CD8-positive, alpha-beta memory T cell (primary cell): ENCODE measurements around the gene BLVRA. TPM values are rescaled to one million over a fixed set of nuclear protein-coding genes. Genes with fewer than 3 reads are reported as not detected.
"Not testable (repeated sequence)": the region's sequence is repeated elsewhere in the genome, so short reads cannot be mapped to it uniquely, and the experiment has no call there.

Experiments
- CTCF ChIA-PET: fragments of 350-600 bp; sonication (Branson Sonifier 250); formaldehyde crosslinking; loops from one replicate; lab custom pipeline; 2021; ENCODE audit warnings: antibody characterized with exemption; lab: Charles Lee
- POLR2A ChIA-PET: fragments of 350-600 bp; sonication (Branson Sonifier 250); formaldehyde crosslinking; loops from one replicate; lab custom pipeline; 2021; ENCODE audit warnings: antibody characterized with exemption; lab: Charles Lee
- DNase-seq, 5 donors: peaks; one replicate each; pipeline versions ENCODE4 v3.0.0 to v3.0.0-alpha.2; 2020 to 2022; ENCODE audit warnings: mixed read lengths in 1 of 5
- H3K27ac ChIP-seq: one replicate; pipeline ENCODE4 v1.7.0; 2013; ENCODE audit warnings: low read depth, mild to moderate bottlenecking, low read length, moderate library complexity
- H3K27me3 ChIP-seq: 2 replicates; pipeline ENCODE4 v1.7.0; 2013; ENCODE audit warnings: low read length, mild to moderate bottlenecking; ENCODE audit not compliant: insufficient read depth, poor library complexity, severe bottlenecking
- H3K36me3 ChIP-seq: 2 replicates; pipeline ENCODE4 v1.7.0; 2013; ENCODE audit warnings: mild to moderate bottlenecking, low read length, moderate library complexity; ENCODE audit not compliant: insufficient read depth
- H3K4me1 ChIP-seq: 2 replicates; pipeline ENCODE4 v1.7.0; 2013; ENCODE audit warnings: mild to moderate bottlenecking, low read length, moderate library complexity; ENCODE audit not compliant: insufficient read depth
- H3K4me3 ChIP-seq: 2 replicates; pipeline ENCODE4 v1.7.0; 2013; ENCODE audit warnings: mild to moderate bottlenecking, low read length
- H3K9me3 ChIP-seq: 2 replicates; pipeline ENCODE4 v1.7.0; 2013; ENCODE audit warnings: mild to moderate bottlenecking, low read length
- H3K27ac Mint-ChIP-seq, 8 donors: one replicate each; pipeline ENCODE4 v1.8.0; 2020 to 2021; ENCODE audit warnings: mixed read lengths in 8 of 8, mild to moderate bottlenecking in 6 of 8, inconsistent platforms in 3 of 8, moderate library complexity in 3 of 8
- H3K27me3 Mint-ChIP-seq, 2 donors: one replicate each; pipeline ENCODE4 v1.8.0; 2020 to 2021; ENCODE audit warnings: mixed read lengths in 2 of 2, mild to moderate bottlenecking in 1 of 2, moderate library complexity in 1 of 2
- H3K36me3 Mint-ChIP-seq, 3 donors: one replicate each; pipeline ENCODE4 v1.8.0; 2020 to 2021; ENCODE audit warnings: mixed read lengths in 3 of 3, inconsistent platforms in 1 of 3, mild to moderate bottlenecking in 1 of 3
- H3K4me1 Mint-ChIP-seq, 3 donors: one replicate each; pipeline ENCODE4 v1.8.0; 2020 to 2021; ENCODE audit warnings: mixed read lengths in 3 of 3, inconsistent platforms in 1 of 3, mild to moderate bottlenecking in 1 of 3
- H3K4me3 Mint-ChIP-seq, 7 donors: one replicate each; pipeline ENCODE4 v1.8.0; 2020 to 2021; ENCODE audit warnings: mixed read lengths in 7 of 7, mild to moderate bottlenecking in 6 of 7, moderate library complexity in 4 of 7, inconsistent platforms in 2 of 7
- H3K9me3 Mint-ChIP-seq, 5 donors: one replicate each; pipeline ENCODE4 v1.8.0; 2020 to 2022; ENCODE audit warnings: mixed read lengths in 5 of 5, mild to moderate bottlenecking in 3 of 5, moderate library complexity in 2 of 5, inconsistent platforms in 1 of 5
- polyA plus RNA-seq: library from polyadenylated mRNA; unstranded; fragments of 300-500 nt; fragmentation: Illumina TruSeq; gene quantifications from one replicate; pipeline ENCODE4 v1.2.3, GENCODE V29; 2021
- total RNA-seq, 2 experiments: library from RNA; stranded (reverse); gene quantifications; one replicate each; pipeline ENCODE4 v1.2.3, GENCODE V29; 2021

The BLVRA gene
- total and polyA plus RNA-seq, 3 experiments from 2014 or later: 26.8 to 52.6 (median 30.1) TPM

DNA sequence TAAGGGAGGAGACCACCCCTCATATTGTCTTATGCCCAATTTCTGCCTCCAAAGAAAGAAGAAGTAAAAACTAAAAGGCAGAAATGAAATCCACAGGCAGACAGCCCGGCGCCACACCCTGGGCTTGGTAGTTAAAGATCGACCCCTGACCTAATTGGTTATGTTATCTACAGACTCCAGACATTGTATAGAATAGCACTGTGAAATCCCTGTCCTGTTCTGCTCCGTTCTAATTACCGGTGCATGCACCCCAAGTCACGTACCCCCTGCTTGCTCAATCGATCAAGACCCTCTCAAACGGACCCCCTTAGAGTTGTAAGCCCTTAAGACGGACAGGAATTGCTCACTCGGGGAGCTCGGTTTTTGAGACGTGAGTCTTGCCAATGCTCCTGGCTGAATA lies 66.0 kb downstream of the BLVRA start:
- H3K36me3 ChIP-seq, H3K36me3 Mint-ChIP-seq, H3K4me3 ChIP-seq, H3K27ac Mint-ChIP-seq, H3K4me1 ChIP-seq, H3K27ac ChIP-seq, H3K9me3 Mint-ChIP-seq, H3K9me3 ChIP-seq, H3K4me1 Mint-ChIP-seq, POLR2A ChIA-PET, H3K27me3 ChIP-seq, H3K4me3 Mint-ChIP-seq, DNase-seq: not testable (repeated sequence)
- H3K27me3 Mint-ChIP-seq: peaks cover 23 to 33% of the 10 kb centered on the region in 2 donors
- CTCF ChIA-PET: interaction anchor here (2.0 kb wide), 1 partner anchor 14 kb away, joined by 7 read pairs; no protein-coding TSS in a partner anchor

DNA sequence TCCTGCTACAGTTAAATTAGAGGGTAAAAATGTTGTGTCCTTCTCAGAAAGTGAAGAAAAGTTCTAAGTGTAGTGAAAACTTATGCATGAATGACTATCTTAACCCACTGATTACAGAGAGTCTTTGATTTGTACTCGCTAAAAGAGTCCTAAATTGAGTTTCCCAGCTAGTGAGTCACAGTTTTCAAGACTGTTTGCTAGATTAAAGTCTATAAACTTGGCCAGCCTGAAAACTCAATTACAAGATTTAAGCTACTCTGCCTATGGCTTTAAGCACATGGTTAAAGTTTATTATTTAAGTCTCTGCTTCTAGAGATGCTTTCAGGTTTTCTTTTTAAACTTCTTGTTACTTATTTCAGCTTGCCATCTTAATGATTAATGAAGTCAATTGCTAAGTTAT lies 66.5 kb downstream of the BLVRA start:
- no peaks in the 10 kb centered on the region for H3K4me1 Mint-ChIP-seq
- POLR2A ChIA-PET: no interaction called here

DNA sequence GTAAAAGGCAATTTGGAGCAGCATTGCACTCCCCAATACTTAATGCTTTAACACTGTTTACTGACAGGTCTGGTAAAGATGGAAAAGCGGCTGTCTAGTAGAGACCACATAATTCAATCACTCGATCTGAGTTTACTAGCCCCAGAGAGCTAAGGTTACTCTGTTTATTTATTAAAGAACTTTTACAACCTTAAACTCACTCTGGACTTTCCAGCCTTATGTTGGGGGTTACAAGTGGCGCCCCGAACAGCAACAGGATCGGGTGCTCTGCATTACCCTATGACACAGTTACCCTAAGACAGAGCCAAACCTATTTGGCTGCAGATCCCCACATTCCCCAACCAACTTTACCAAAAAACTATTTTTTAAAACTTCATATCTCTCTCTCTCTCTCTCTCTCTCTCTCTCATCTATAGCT lies 66.9 kb downstream of the BLVRA start:
- Mint-ChIP-seq H3K27me3 (peaks cover 23 to 32% of the 10 kb centered on the region in 2 donors), H3K27ac (no peak overlapping the region), H3K9me3 (no peaks in the 10 kb centered on the region), H3K4me1 (no peaks in the 10 kb centered on the region), H3K36me3 (no peaks in the 10 kb centered on the region), H3K4me3 (no peak overlapping the region)
- CTCF ChIA-PET: interaction anchor here (1.3 to 2.1 kb wide), 3 partner anchors 13 to 243 kb away, joined by 5 to 7 read pairs (median 5); partner anchors contain the start of gene STK17A
- Histone ChIP-seq H3K4me3 (no peak overlapping the region), H3K36me3 (no peaks in the 10 kb centered on the region), H3K9me3 (no peaks in the 10 kb centered on the region), H3K4me1 (no peaks in the 10 kb centered on the region), H3K27me3 (peaks cover 3% of the 10 kb centered on the region), H3K27ac (no peak overlapping the region)
- POLR2A ChIA-PET: interaction anchor here (0.6 to 0.8 kb wide), 2 partner anchors 50 to 179 kb away, joined by 3 read pairs; no protein-coding TSS in a partner anchor
- DNase-seq: no peak

More for the DNA sequence above, 66.5 kb downstream of the BLVRA start:
- no peak for DNase-seq
- Histone ChIP-seq H3K9me3 (no peaks in the 10 kb centered on the region), H3K27ac (no peak overlapping the region), H3K4me1 (no peaks in the 10 kb centered on the region), H3K4me3 (no peak overlapping the region), H3K27me3 (peaks cover 3% of the 10 kb centered on the region), H3K36me3 (no peaks in the 10 kb centered on the region)
- Mint-ChIP-seq H3K9me3 (no peaks in the 10 kb centered on the region), H3K27ac (no peak overlapping the region), H3K27me3 (peaks cover 23 to 32% of the 10 kb centered on the region in 2 donors), H3K4me3 (no peak overlapping the region), H3K36me3 (no peaks in the 10 kb centered on the region)
- CTCF ChIA-PET: interaction anchor here (2.0 to 2.1 kb wide), 2 partner anchors 13 to 15 kb away, joined by 5 to 7 read pairs; no protein-coding TSS in a partner anchor

DNA sequence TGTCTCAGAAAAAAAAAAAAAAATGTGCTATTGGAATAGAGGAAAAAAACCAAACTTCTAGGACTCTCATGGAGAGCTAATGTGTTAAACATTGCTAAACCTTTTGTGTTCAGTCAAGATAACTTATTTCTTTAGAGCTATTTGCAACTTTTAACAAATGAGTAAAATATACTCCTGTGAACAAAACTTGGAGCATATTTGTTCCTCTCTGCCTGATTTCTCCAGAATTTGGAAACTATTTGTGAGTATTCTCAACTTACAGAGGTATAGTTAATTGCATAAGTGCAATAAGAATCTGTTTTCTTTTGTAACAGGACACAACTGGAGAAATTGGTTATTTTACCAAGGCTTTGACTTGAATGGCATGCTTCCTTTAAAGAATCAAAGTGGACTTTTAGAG lies 72.4 kb downstream of the BLVRA start:
- H3K27me3 Mint-ChIP-seq: peaks cover 18 to 23% of the 10 kb centered on the region in 2 donors
- H3K4me1 Mint-ChIP-seq: peaks cover 15 to 18% (median 16%) of the 10 kb centered on the region in 3 donors
- H3K27ac Mint-ChIP-seq, H3K27me3 ChIP-seq, H3K36me3 ChIP-seq, H3K36me3 Mint-ChIP-seq, DNase-seq, H3K4me3 ChIP-seq, H3K9me3 Mint-ChIP-seq, H3K27ac ChIP-seq, CTCF ChIA-PET, H3K9me3 ChIP-seq: not testable (repeated sequence)
- H3K4me3 Mint-ChIP-seq: peak overlapping the region in 1 of 7 donors; percentile 23
- H3K4me1 ChIP-seq: peaks cover 12% of the 10 kb centered on the region
- POLR2A ChIA-PET: interaction anchor here (0.6 kb wide), 1 partner anchor 38 kb away, joined by 4 read pairs; no protein-coding TSS in a partner anchor

DNA sequence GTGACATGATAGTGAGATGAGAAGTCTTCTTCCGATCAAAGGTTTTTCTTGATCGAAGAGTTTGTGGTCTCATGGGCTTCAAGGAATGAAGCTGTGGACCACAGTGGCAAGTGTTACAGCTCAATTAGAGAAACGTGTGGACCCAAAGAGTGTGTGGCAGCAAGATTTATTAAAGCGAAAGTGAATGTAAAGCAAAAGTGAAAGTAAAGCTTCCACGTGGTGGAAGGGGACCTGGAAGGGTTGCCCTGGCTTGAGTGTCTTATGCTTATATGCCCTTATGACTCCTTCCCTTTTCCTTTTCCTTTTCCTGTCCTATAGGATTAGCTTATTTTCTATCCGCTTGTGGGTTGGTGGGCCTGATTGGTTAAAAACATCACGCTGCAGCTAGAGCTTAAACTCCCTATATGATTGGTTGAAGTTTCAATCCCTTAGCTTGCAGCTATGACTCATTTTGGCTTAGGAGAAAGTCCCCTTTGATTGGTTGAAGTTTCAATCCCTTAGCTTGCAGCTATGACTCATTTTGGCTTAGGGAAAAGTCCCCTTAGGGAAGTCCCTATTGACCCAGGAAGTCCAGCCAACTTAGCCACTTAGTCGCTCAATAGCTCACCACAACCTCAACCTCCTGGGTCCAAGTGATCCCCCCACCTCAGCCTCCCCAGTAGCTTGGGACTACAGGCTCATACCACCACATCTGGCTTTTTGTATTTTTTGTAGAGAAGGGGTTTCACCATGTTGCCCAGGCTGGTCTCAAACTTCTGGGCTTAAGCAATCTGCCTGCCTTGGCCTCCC lies 76.2 kb downstream of the BLVRA start:
- ChIA-PET CTCF (interaction anchor here (0.7 to 3.5 kb wide), 5 partner anchors 21 to 1894 kb away, joined by 3 to 30 read pairs (median 4); partner anchors contain the start of genes COA1 and STK17A), POLR2A (interaction anchor here (2.5 kb wide), 1 partner anchor 252 kb away, joined by 8 read pairs; the partner anchor contains the start of gene STK17A)
- peak; percentile 7 to 62 (median 42) for DNase-seq

DNA sequence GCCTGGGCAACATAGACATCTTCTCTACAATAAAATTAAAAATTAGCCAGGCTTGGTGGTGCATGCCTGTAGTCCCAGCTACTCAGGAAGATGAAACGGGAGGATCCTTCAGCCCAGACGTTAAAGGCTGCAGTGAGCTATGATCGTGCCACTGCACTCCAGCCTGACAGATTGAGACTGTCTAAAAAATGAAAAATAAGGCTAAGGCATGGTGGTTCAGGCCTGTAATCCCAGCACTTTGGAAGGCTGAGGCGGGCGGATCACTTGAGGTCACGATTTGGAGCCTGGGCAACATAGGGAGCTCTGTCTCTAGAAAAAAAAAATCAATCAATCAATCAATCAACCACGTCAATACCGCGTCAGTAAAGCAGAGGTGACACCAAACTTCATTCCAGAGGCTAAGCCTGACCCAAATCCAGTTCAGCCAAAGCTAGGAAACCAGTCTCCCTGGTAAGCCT lies 79.8 kb downstream of the BLVRA start:
- no peak for DNase-seq
- H3K9me3 ChIP-seq: no peaks in the 10 kb centered on the region
- H3K36me3 ChIP-seq: no peaks in the 10 kb centered on the region
- H3K4me1 ChIP-seq: peaks cover 16% of the 10 kb centered on the region
- peak overlapping the region; percentile 40 for H3K4me3 ChIP-seq
- Mint-ChIP-seq H3K4me3 (peak overlapping the region in 2 of 7 donors; percentile 80 to 90), H3K36me3 (no peaks in the 10 kb centered on the region), H3K27me3 (peaks cover 0 to 3% of the 10 kb centered on the region in 2 donors), H3K4me1 (peaks cover 19 to 32% (median 23%) of the 10 kb centered on the region in 3 donors), H3K9me3 (no peaks in the 10 kb centered on the region), H3K27ac (peak overlapping the region in 6 of 8 donors; percentile 41 to 85 (median 58))
- POLR2A ChIA-PET: interaction anchor here (2.0 kb wide), 1 partner anchor 256 kb away, joined by 4 read pairs; the partner anchor contains the start of gene STK17A
- no peaks in the 10 kb centered on the region for H3K27me3 ChIP-seq
- H3K27ac ChIP-seq: no peak overlapping the region
- CTCF ChIA-PET: interaction anchor here (0.7 to 4.8 kb wide), 24 partner anchors 9 to 1898 kb away, joined by 3 to 62 read pairs (median 6); partner anchors contain the start of genes COA1, MRPL32, PSMA2 and STK17A

More for the DNA sequence above, 76.2 kb downstream of the BLVRA start:
- Histone ChIP-seq H3K36me3 (no peaks in the 10 kb centered on the region), H3K27ac (peak overlapping the region; percentile 29), H3K9me3 (no peaks in the 10 kb centered on the region), H3K27me3 (no peaks in the 10 kb centered on the region), H3K4me3 (peak overlapping the region; percentile 51), H3K4me1 (peaks cover 16% of the 10 kb centered on the region)
- Mint-ChIP-seq H3K4me1 (peaks cover 19 to 32% (median 23%) of the 10 kb centered on the region in 3 donors), H3K9me3 (peaks cover 0 to 4% (median 0%) of the 10 kb centered on the region in 5 donors), H3K27ac (peak overlapping the region; percentile 93 to 99 (median 98)), H3K4me3 (peak overlapping the region; percentile 86 to 94 (median 90)), H3K36me3 (no peaks in the 10 kb centered on the region), H3K27me3 (peaks cover 0 to 3% of the 10 kb centered on the region in 2 donors)

DNA sequence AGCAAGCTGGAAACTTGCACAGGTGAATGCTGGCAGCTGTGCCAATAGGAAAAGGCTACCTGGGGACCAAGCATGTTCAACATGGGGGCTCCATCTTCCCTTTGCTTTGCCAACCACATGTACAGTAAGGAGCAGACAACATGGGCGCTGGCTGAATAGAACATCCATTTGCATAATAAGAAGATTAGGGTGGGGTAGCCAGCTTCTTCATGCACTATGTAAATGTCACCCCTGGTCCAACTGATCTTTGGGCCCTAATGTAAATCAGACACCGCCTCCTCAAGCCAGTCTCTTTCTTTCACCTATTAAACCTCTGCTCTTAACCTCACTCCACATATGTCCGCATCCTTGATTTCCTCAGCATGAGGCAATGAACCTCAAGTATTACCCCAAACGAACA lies 84.8 kb downstream of the BLVRA start:
- Histone ChIP-seq H3K27me3 (no peaks in the 10 kb centered on the region), H3K27ac (no peak overlapping the region), H3K9me3 (no peaks in the 10 kb centered on the region), H3K4me3 (no peak overlapping the region), H3K4me1 (peaks cover 4% of the 10 kb centered on the region), H3K36me3 (no peaks in the 10 kb centered on the region)
- CTCF ChIA-PET: interaction anchor here (2.1 kb wide), 1 partner anchor 261 kb away, joined by 6 read pairs; the partner anchor contains the start of gene STK17A
- H3K4me1 Mint-ChIP-seq: peaks cover 4 to 9% (median 7%) of the 10 kb centered on the region in 3 donors
- no peaks in the 10 kb centered on the region for H3K9me3 Mint-ChIP-seq
- H3K27me3 Mint-ChIP-seq: peaks cover 6 to 9% of the 10 kb centered on the region in 2 donors
- no peak for DNase-seq
- H3K4me3 Mint-ChIP-seq: no peak overlapping the region
- POLR2A ChIA-PET: no interaction called here
- no peaks in the 10 kb centered on the region for H3K36me3 Mint-ChIP-seq
- H3K27ac Mint-ChIP-seq: no peak overlapping the region
